ENCODE measurements around the gene LCN12.

Gene LCN12, protein sequence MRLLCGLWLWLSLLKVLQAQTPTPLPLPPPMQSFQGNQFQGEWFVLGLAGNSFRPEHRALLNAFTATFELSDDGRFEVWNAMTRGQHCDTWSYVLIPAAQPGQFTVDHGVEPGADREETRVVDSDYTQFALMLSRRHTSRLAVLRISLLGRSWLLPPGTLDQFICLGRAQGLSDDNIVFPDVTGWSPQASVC

DNA sequence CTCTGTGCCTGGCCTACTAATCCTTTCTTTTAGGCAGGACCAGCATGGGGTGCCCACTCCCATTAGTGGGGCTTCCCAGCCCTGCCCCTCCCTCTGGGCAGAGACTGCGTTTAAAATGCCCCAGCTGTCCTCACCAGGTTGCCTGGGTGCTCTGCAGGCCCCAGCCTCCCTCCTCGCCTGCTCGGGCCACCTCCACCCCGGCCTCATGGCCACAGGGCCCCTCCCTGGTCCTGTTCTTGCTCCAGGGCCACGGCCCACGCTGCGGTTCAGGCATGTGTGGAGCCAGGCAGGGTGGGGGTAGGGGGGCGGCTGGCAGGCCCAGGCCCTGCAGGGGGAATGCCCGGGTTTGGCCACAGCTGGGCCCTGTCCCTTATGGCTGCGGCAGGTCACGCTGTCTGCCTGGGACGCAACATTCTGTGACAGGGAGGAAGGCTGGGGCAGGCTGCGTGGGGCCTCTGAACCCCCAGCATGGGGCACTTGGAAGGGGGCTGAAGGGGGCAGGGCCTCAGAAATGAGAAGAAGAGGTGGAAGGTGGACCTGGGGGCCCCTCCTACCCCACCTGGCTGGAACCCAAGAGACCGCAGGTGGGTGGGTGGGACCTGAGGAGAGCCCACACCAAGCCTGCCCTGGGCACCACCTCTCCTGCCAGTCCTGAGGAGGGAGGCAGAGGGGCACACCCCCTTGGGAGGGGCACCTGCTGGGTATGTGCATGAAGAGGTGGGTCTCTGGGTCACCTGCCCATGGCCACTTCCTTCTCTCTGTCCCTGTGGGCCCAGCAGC lies at the start of gene LCN12:
Gene LCN12, plus strand, starts transcription at position 733 of the 780 bp plus-strand sequence. CDS start 55 bp downstream, outside the sequence.
- no peak within 1 kb of the TSS for H3K4me3 ChIP-seq (replicated peaks; ENCODE audit: low read depth, low read length)
- no peak for DNase-seq (ENCODE audit: low read depth)
- TF ChIP-seq, protein P1, sequence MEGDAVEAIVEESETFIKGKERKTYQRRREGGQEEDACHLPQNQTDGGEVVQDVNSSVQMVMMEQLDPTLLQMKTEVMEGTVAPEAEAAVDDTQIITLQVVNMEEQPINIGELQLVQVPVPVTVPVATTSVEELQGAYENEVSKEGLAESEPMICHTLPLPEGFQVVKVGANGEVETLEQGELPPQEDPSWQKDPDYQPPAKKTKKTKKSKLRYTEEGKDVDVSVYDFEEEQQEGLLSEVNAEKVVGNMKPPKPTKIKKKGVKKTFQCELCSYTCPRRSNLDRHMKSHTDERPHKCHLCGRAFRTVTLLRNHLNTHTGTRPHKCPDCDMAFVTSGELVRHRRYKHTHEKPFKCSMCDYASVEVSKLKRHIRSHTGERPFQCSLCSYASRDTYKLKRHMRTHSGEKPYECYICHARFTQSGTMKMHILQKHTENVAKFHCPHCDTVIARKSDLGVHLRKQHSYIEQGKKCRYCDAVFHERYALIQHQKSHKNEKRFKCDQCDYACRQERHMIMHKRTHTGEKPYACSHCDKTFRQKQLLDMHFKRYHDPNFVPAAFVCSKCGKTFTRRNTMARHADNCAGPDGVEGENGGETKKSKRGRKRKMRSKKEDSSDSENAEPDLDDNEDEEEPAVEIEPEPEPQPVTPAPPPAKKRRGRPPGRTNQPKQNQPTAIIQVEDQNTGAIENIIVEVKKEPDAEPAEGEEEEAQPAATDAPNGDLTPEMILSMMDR (IDR thresholded peaks at IDR 0.05; ENCODE audit: low read length, missing control alignments) = no peak

DNA sequence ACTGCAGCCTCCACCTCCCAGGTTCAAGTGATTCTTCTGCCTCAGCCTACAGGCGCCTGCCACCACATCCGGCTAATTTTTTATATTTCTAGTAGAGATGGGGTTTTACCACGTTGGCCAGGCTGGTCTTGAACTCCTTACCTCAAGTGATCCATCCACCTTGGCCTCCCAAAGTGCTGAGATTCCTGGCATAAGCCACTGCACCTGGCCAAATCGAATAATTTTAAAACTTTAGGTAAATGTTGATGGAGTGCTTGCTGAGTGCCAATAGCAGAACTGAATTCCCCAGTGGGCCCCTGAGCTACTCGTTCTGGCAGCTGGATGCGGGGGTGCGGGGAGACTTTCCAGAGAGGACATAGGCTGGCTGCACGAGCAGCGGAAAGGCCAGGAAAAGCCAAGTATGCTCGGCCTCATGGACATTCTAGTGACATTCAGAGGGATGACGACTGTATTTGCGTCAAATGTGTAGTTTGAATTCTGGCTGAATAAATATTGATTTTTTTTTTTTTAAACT lies 49.0 kb upstream of the LCN12 start:
- no peak for DNase-seq (ENCODE audit: low read depth)
- TF ChIP-seq, protein P1 (IDR thresholded peaks at IDR 0.05; ENCODE audit: low read length, missing control alignments) = no peak

DNA sequence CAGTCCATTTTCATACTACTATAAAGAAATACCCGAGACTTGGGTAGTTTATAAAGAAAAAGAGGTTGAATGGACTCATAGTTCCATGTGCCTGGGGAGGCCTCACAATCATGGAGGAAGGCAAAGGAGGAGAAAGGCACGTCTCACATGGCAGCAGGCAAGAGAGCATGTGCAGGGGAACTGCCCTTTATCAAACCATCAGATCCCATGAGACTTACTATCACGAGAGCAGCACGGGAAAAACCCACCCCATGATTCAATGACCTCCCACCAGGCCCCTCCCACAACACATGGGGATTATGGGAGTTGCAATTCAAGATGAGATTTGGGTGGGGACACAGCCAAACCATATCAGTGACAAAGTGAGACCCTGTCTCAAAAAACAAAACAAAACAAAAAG lies 45.8 kb upstream of the LCN12 start:
- no peak overlapping the region for H3K4me3 ChIP-seq (replicated peaks; ENCODE audit: low read depth, low read length)
- TF ChIP-seq, protein P1 (IDR thresholded peaks at IDR 0.05; ENCODE audit: low read length, missing control alignments) = no peak
- no peak for DNase-seq (ENCODE audit: low read depth)

More for the DNA sequence above, 49.0 kb upstream of the LCN12 start:
- no peak overlapping the region for H3K4me3 ChIP-seq (replicated peaks; ENCODE audit: low read depth, low read length)

DNA sequence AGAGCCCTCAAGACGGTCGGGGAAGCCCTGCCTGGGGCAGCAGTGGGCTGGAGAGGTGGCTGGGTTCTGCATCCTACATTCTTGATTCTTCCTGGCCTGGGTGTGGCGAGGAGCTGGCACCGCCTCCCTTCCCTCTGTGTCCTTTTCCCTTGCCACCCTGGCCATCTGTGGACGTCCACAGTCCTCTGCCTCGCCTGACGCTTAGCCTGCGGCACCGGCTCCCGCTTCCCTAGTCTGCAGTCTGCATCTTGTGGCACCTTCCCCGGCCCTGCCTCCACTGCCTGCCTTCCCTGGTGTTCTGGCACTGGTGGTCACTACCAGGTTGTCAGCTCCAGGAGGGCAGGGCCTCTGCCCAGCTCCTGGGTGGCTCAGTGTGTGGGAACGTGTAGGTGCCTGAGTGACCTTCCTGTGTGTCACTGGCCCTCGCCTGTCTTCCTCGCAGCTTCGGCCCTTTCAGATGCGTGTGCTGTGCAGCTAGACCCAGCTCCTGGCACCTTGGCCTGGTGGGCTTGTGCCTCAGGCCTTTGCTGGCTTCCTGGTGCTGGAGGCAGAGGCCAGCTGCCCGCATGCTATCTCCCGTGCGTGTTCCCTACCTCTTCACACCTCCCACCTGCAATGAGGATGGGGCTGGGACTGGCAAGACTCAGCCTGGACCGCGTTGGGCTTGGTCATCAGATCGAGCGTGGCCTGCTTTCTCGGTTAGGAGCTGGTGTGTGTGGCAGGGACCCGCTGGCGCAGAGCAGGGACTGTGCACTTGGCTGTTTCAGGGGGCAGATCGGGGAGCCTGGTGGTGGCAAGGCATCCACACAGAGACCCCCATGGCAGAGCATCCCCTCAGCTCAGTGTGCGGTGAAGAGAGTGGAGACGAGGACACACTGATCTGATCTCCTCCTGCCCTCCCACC lies 44.8 kb upstream of the LCN12 start:
- TF ChIP-seq, protein P1 (IDR thresholded peaks at IDR 0.05; ENCODE audit: low read length, missing control alignments) = no peak
- no peak overlapping the region for H3K4me3 ChIP-seq (replicated peaks; ENCODE audit: low read depth, low read length)
- DNase-seq (ENCODE audit: low read depth) = no peak

DNA sequence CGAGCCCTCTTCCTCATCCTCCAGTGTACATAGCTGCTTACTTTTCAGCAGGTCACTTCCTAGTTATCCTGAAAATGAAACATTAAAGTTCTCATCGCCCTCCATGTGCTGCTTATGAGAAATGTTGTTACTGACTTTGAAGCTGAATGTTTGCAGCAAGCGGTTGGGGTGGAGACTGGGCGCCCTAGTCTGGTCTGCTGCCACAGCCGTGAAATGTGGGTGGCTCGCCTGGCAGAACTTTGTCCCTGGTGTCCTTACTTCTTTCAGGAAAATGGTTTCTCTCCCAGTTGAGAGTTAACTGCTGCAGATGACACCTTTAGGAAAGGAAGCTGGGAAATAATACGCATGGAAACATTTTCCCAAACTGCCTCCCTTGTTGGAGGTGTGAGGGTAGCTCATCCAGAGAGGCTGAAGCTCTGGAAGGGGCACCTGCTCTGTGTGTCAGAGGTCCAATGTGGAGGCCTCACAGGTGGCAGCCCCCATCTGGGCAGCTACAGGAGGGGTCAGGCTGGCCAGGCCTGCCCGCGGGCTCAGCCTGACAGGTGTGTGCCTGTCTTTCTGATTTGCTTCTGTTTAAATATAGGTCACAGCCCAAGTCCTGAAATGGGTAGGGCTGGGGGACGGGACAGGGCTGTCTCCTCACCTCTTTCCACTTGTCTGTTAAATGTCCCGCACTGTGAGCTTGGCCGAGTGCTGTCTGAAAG lies 41.7 kb upstream of the LCN12 start:
- DNase-seq (ENCODE audit: low read depth) = no peak
- no peak overlapping the region for H3K4me3 ChIP-seq (replicated peaks; ENCODE audit: low read depth, low read length)
- TF ChIP-seq, protein P1 (IDR thresholded peaks at IDR 0.05; ENCODE audit: low read length, missing control alignments) = no peak

DNA sequence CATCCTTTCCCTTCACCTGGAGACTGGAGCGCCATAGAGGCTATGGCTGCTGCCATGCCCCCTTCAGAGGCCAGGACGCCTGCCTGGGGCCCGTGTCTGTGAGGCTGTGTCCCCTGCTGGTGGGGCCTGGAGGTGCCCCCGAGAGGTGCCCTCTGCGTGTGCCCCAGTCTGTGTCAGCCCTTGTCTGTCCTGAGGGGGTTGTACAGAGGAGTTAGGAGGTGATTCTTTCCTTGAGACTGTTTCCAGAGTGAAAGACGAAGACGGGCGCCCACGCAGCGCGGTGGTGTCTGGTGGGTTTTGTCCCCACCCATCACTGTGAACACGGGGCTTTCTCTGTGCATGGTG lies 41.2 kb upstream of the LCN12 start:
- no peak for DNase-seq (ENCODE audit: low read depth)
- TF ChIP-seq, protein P1 (IDR thresholded peaks at IDR 0.05; ENCODE audit: low read length, missing control alignments) = no peak
- H3K4me3 ChIP-seq (replicated peaks; ENCODE audit: low read depth, low read length) = no peak overlapping the region
